ENCODE data around the gene GLT1D1. TPM values are rescaled to one million over a fixed set of nuclear protein-coding genes. Genes with fewer than 3 reads are reported as not detected.

GLT1D1 gene
- total RNA-seq, 1 donor from 2014 or later: 3.2 TPM

DNA sequence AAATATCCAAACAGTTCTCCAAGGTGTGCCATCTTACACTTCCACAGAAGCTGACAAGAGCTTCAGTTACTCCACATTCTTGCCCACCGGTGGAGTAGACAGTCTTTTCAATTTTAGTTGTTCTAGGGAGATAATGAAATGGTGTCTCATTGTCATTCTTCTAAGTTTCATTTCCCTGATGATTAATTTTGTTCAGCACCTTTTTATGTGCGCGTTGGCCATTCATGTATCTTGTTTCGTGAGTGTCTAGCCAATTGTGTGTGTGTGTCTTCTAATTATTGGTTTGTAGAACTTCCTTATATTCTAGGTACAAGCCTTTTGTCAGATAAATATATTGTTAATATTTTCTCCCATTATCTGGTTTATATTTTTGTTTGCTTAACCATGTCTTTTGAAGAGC is 63.1 kb downstream of the GLT1D1 start:
- peak overlapping the region; percentile 84 for H3K27ac Mint-ChIP-seq
- peaks cover 23% of the 10 kb centered on the region for H3K36me3 Mint-ChIP-seq (ENCODE audit: low read depth)
- no peak overlapping the region for H3K4me3 Mint-ChIP-seq (ENCODE audit: low read depth)
- no peak for DNase-seq (ENCODE audit: low spot score)
- peaks cover 57% of the 10 kb centered on the region for H3K4me1 Mint-ChIP-seq (ENCODE audit: low read depth)
- intact Hi-C loops (cut with micrococcal nuclease): loop anchor here (10.0 kb wide), 1 partner anchor 1362 kb away; no protein-coding TSS in a partner anchor
- peaks cover 17% of the 10 kb centered on the region for H3K9me3 Mint-ChIP-seq
- no peaks in the 10 kb centered on the region for H3K27me3 Mint-ChIP-seq (ENCODE audit: low read depth)

DNA sequence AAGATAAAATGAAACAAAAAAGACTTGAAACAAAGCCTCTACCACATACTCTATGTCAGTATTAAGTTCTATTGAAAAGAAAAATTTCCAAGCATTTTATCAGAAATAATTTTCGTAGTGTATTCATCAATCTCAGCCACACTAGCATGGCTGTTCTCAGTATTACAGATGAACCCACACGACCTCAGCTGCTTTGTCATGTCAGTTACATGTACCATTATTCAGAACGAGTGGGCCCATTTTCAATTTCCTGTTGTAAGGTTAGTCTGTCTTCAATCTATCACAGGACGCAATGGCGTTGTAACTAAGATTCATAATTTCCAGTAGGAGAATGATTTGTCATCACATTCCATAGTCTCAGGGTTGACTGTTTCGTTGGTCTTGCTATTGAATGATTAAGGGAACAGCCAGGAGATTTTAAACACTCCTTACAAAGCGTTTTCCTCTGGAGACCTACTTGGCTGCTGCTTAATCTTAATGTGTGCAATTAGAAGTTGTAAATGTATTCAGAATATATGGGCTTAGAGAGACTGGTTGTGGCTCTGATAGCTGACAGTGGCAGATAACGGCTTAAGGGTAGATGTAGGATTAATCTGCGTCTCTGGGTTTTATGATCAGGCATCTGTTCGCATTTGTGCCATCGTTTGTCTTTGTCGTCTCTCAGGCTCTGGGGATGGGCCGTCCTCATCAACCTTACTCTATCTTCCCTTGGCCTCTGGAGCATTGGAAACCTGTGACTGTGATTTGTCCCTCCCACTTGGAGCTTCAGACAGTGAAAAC is 65.4 kb downstream of the GLT1D1 start:
- Mint-ChIP-seq H3K27ac (peak overlapping the region; percentile 61), H3K27me3 (ENCODE audit: low read depth) (no peaks in the 10 kb centered on the region), H3K9me3 (peaks cover 17% of the 10 kb centered on the region), H3K4me1 (ENCODE audit: low read depth) (peaks cover 54% of the 10 kb centered on the region), H3K36me3 (ENCODE audit: low read depth) (peaks cover 23% of the 10 kb centered on the region), H3K4me3 (ENCODE audit: low read depth) (no peak overlapping the region)
- DNase-seq (ENCODE audit: low spot score): no peak
- intact Hi-C loops (cut with micrococcal nuclease): loop anchor here (10.0 kb wide), 1 partner anchor 1364 kb away; no protein-coding TSS in a partner anchor

DNA sequence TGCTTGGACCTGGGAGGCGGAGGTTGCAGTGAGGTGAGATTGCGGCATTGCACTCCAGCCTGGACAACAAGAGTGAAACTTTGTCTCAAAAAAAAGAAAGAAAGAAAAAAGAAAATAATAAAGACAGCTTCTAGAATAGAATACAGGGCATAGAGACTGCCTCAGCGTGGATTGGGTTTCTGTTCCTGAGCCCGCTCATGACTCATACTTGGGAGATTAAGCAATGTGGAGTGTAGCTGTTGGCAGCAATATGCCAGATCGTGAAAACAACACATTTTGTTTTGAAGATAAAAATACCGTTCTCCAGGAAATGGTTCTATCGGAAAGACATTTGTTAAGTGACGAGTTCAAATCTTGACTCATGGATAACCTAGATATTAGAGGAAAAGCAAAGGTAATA is 67.2 kb downstream of the GLT1D1 start:
- peaks cover 23% of the 10 kb centered on the region for H3K36me3 Mint-ChIP-seq (ENCODE audit: low read depth)
- H3K4me3 Mint-ChIP-seq (ENCODE audit: low read depth): no peak overlapping the region
- H3K27me3 Mint-ChIP-seq (ENCODE audit: low read depth): no peaks in the 10 kb centered on the region
- H3K9me3 Mint-ChIP-seq: peaks cover 22% of the 10 kb centered on the region
- H3K27ac Mint-ChIP-seq: no peak overlapping the region
- H3K4me1 Mint-ChIP-seq (ENCODE audit: low read depth): peaks cover 44% of the 10 kb centered on the region
- no peak for DNase-seq (ENCODE audit: low spot score)
- intact Hi-C loops (cut with micrococcal nuclease): no loop called here

DNA sequence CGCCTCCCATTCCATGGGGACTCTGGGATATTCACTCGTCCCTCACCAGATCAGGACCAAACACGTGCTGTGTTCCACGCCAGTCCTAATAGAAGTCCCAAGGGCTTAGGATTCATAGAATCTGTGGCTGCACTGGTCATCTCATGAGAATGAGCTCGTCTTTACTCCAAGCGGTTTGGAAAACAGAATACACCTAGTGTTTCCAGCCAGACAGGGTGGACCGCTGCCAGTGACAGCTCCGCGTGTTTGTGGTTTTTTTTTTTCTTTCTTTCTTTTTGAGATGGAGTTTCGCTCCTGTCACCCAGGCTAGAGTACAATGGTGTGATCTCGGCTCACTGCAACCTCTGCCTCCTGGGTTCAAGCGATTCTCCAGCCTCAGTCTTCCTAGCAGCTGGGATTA is 75.1 kb downstream of the GLT1D1 start:
- peaks cover 5% of the 10 kb centered on the region for H3K9me3 Mint-ChIP-seq
- H3K4me1 Mint-ChIP-seq (ENCODE audit: low read depth): peaks cover 8% of the 10 kb centered on the region
- intact Hi-C loops (cut with micrococcal nuclease): no loop called here
- no peak overlapping the region for H3K27ac Mint-ChIP-seq
- H3K27me3 Mint-ChIP-seq (ENCODE audit: low read depth): no peaks in the 10 kb centered on the region
- no peak overlapping the region for H3K4me3 Mint-ChIP-seq (ENCODE audit: low read depth)
- H3K36me3 Mint-ChIP-seq (ENCODE audit: low read depth): no peaks in the 10 kb centered on the region
- no peak for DNase-seq (ENCODE audit: low spot score)

DNA sequence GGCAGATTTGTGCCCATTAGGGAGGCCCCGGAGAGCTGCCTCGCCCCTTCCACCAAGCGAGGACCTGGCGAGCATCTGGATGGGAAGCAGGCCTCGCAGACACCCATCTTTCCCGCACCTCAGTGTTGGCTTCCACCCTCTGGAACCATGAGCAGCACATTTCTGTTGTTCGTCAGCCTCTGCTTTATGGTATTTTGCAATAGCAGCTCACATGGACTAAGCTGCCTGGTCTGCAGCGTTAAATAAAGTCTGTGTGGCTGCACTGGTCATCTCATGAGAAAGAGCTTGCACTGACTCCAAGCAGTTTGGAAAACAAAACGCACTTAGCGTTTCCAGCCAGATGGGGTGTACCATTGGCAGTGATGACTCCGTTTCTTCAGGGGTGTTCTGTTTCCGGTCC is 75.8 kb downstream of the GLT1D1 start:
- no peak for DNase-seq (ENCODE audit: low spot score)
- Mint-ChIP-seq H3K36me3 (ENCODE audit: low read depth) (no peaks in the 10 kb centered on the region), H3K27me3 (ENCODE audit: low read depth) (no peaks in the 10 kb centered on the region), H3K4me3 (ENCODE audit: low read depth) (no peak overlapping the region), H3K27ac (no peak overlapping the region), H3K9me3 (peaks cover 5% of the 10 kb centered on the region), H3K4me1 (ENCODE audit: low read depth) (peaks cover 8% of the 10 kb centered on the region)
- intact Hi-C loops (cut with micrococcal nuclease): no loop called here

DNA sequence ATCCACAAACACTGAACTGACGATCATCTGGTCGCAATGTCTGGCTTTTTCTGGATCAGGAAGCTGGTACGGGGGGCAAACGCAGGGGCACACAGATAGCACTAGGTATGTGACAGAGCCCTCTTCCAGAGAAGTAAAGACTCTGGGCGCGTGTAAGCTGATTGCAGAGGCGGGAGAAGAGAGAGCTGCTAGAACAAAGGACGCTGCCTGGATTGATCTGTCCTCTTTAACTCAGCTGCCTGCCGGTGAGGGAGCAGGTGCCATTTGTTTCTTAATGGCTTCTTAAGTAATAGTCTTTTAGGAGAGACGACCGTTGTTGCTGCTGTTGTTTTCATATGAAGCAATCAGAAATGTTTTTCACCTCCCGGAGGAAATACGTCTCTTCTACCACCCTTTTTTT is 77.3 kb downstream of the GLT1D1 start:
- no peak for DNase-seq (ENCODE audit: low spot score)
- Mint-ChIP-seq H3K4me3 (ENCODE audit: low read depth) (no peak overlapping the region), H3K27me3 (ENCODE audit: low read depth) (no peaks in the 10 kb centered on the region), H3K27ac (peak overlapping the region; percentile 24), H3K36me3 (ENCODE audit: low read depth) (no peaks in the 10 kb centered on the region), H3K9me3 (no peaks in the 10 kb centered on the region), H3K4me1 (ENCODE audit: low read depth) (peaks cover 8% of the 10 kb centered on the region)
- intact Hi-C loops (cut with micrococcal nuclease): no loop called here

DNA sequence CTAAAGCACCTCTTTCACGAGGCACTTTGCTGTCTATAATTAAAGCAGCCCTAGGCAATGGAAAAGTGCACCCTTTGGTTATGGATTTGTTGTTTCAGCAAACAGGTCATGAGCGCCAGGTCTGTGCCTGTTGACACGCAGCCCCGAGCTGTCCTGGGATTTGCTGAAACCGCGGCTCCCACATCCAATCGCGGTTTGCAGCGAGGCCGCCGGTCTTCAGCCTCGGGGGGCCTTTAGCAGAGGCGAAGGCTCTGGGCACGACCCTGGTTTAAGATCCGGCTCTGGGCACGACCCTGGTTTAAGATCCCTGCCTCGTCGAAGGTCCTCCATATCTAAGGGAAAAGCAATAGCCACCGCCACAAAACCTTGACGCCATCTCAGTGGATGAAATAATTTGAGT is 79.2 kb downstream of the GLT1D1 start:
- Mint-ChIP-seq H3K27ac (no peak overlapping the region), H3K4me3 (ENCODE audit: low read depth) (no peak overlapping the region), H3K9me3 (no peaks in the 10 kb centered on the region), H3K36me3 (ENCODE audit: low read depth) (no peaks in the 10 kb centered on the region), H3K27me3 (ENCODE audit: low read depth) (no peaks in the 10 kb centered on the region), H3K4me1 (ENCODE audit: low read depth) (peaks cover 10% of the 10 kb centered on the region)
- intact Hi-C loops (cut with micrococcal nuclease): no loop called here
- DNase-seq (ENCODE audit: low spot score): no peak

DNA sequence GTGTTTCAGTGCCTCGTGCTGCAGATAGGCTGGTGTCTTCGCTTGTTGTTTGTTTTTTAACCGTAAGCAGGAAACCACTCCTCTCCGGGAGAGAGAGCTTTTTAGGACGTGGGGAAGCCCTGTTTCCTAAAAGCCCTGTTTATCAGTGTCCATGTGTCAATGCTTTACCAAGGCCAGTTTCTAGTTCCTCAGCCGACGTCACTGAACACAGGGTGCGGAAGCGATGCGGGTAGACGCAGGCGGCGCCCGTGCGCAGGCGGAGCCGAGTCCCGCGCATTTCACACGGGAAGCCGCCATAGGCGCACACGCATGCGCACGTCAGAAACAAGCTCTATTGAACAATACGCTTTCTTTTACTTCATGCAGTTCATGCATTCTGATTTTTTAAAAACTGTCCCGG is 79.8 kb downstream of the GLT1D1 start:
- H3K36me3 Mint-ChIP-seq (ENCODE audit: low read depth): no peaks in the 10 kb centered on the region
- no peaks in the 10 kb centered on the region for H3K27me3 Mint-ChIP-seq (ENCODE audit: low read depth)
- no peak overlapping the region for H3K4me3 Mint-ChIP-seq (ENCODE audit: low read depth)
- H3K4me1 Mint-ChIP-seq (ENCODE audit: low read depth): peaks cover 10% of the 10 kb centered on the region
- no peak overlapping the region for H3K27ac Mint-ChIP-seq
- DNase-seq (ENCODE audit: low spot score): no peak
- intact Hi-C loops (cut with micrococcal nuclease): no loop called here
- H3K9me3 Mint-ChIP-seq: no peaks in the 10 kb centered on the region

DNA sequence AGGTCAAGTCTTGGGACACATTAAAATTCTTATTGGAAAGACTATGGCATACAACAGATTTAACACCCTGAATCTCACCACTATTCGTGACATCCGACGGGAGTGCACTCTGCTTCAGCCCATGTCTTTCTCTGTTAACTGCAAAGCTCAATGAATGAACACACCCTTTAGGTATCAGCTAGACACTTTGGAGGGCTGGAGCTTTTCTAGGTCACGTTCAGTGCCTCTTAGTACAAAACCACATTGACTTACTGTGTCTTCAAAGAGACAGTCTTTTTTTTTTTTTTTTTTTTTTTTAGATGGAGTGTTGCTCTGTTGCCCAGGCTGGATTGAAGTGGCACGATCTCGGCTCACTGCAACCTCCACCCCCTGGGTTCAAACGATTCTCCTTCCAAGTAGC is 80.6 kb downstream of the GLT1D1 start:
- intact Hi-C loops (cut with micrococcal nuclease): no loop called here
- H3K9me3 Mint-ChIP-seq: no peaks in the 10 kb centered on the region
- H3K27ac Mint-ChIP-seq: no peak overlapping the region
- H3K36me3 Mint-ChIP-seq (ENCODE audit: low read depth): no peaks in the 10 kb centered on the region
- H3K4me3 Mint-ChIP-seq (ENCODE audit: low read depth): no peak overlapping the region
- DNase-seq (ENCODE audit: low spot score): no peak
- H3K4me1 Mint-ChIP-seq (ENCODE audit: low read depth): peaks cover 10% of the 10 kb centered on the region
- no peaks in the 10 kb centered on the region for H3K27me3 Mint-ChIP-seq (ENCODE audit: low read depth)

DNA sequence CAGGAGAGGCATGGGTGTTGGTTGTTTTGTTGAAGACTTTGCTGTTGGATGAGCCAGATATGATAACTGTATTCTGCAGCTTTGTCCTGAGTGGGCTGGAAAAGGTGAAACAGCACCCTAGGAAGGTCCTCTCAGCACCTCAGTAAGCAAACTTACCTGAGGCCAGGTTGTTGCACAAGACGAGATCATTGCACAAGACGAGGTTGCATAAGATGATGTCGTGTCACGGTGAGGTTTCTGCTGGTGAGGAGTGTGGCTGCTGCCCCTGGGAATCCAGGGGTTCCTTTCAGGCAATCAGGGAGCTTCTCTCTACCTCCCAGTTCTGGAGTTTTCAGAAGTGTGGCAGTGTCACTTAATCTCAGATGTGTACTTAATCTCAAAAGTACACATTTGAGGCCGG is 85.6 kb downstream of the GLT1D1 start:
- H3K36me3 Mint-ChIP-seq (ENCODE audit: low read depth): no peaks in the 10 kb centered on the region
- H3K4me3 Mint-ChIP-seq (ENCODE audit: low read depth): no peak overlapping the region
- H3K4me1 Mint-ChIP-seq (ENCODE audit: low read depth): peaks cover 3% of the 10 kb centered on the region
- no peak overlapping the region for H3K27ac Mint-ChIP-seq
- peaks cover 3% of the 10 kb centered on the region for H3K27me3 Mint-ChIP-seq (ENCODE audit: low read depth)
- no peak for DNase-seq (ENCODE audit: low spot score)
- no peaks in the 10 kb centered on the region for H3K9me3 Mint-ChIP-seq
- intact Hi-C loops (cut with micrococcal nuclease): no loop called here

DNA sequence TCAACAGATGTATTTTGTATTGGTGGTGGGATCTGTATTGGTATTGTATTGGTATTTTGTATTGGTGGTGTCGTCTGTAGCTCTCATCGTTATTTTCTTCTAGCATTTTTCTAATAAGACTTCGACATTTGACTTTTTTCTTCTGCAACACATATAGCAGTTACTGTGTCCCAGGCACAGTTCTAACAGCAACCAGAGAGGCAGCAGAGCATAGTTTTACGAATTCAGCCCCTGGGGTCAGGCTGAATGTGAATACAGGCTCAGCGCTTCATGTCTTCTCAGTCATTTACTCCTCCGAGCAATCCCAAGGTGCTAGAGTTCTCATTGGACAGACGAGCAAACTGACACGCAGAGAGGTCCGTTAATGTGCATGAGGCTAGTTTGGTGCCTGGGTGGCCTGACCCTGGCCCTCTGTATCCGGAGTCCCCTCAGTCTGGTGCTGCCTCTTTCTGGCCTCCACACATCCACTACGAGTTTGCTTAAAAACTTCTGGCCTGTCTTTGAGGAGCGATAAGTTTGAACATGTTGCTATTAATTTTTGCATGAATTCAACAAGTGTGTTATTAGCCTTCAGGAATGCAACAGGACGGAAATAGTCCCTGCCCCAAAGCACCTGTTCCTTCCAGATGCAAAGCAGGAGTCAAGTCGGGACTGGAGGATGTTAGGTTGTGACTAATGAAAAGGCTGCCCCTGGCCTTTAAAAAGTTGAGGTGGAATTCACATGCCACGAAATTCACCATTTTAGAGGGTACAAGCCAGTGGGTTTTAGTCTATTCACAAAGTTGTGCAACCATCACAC is 87.0 kb downstream of the GLT1D1 start:
- Mint-ChIP-seq H3K36me3 (ENCODE audit: low read depth) (no peaks in the 10 kb centered on the region), H3K4me1 (ENCODE audit: low read depth) (peaks cover 3% of the 10 kb centered on the region), H3K27me3 (ENCODE audit: low read depth) (peaks cover 3% of the 10 kb centered on the region), H3K27ac (no peak overlapping the region), H3K4me3 (ENCODE audit: low read depth) (no peak overlapping the region), H3K9me3 (no peaks in the 10 kb centered on the region)
- no peak for DNase-seq (ENCODE audit: low spot score)
- intact Hi-C loops (cut with micrococcal nuclease): no loop called here

DNA sequence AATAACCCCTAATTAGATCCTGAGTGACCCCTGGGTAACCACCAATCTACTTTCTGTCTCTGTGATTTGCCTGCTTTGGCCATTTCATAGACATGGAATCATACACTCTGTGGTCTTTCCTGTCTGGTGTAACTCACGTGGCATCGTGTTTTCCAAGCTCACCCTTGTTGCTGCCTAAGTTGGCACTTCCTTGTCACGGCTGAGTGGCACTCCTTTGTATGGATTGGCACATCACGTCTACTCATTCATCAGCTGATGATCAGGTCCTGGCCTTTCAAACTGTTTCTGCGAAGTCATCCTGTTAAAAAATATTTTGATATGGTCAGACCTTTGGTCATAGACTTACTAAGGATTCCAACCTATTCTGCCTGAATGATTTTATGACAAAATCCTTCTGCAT is 87.7 kb downstream of the GLT1D1 start:
- Mint-ChIP-seq H3K36me3 (ENCODE audit: low read depth) (no peaks in the 10 kb centered on the region), H3K4me1 (ENCODE audit: low read depth) (peaks cover 3% of the 10 kb centered on the region), H3K4me3 (ENCODE audit: low read depth) (no peak overlapping the region), H3K9me3 (no peaks in the 10 kb centered on the region), H3K27ac (no peak overlapping the region), H3K27me3 (ENCODE audit: low read depth) (peaks cover 3% of the 10 kb centered on the region)
- no peak for DNase-seq (ENCODE audit: low spot score)
- intact Hi-C loops (cut with micrococcal nuclease): no loop called here

DNA sequence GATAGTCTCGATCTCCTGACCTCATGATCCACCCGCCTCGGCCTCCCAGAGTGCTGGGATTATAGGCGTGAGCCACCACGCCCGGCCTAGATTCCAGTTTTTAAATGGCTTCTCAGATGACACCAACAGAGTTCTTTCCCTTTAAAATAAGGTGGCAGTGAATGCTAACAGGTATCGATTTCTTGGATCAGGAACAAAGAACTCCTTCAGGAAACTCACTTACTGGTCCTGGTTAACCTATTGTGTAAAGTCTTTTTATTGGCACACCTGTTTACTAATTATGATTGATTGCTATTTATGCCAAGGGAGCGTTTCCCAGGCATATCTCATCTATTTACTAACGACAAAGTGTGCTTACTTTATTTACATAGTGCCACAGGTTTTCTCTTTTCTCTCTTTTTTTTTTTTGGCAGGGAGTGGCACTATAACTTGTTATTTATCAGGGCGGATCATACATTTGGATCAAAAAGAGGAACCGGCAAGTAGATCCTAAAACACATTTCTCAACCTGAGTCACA is 89.7 kb downstream of the GLT1D1 start:
- no peaks in the 10 kb centered on the region for H3K36me3 Mint-ChIP-seq (ENCODE audit: low read depth)

More for the DNA sequence above, 89.7 kb downstream of the GLT1D1 start:
- intact Hi-C loops (cut with micrococcal nuclease): no loop called here
- H3K9me3 Mint-ChIP-seq: no peaks in the 10 kb centered on the region
- no peak overlapping the region for H3K27ac Mint-ChIP-seq
- no peak for DNase-seq (ENCODE audit: low spot score)
- no peak overlapping the region for H3K4me3 Mint-ChIP-seq (ENCODE audit: low read depth)
- peaks cover 3% of the 10 kb centered on the region for H3K27me3 Mint-ChIP-seq (ENCODE audit: low read depth)
- peaks cover 2% of the 10 kb centered on the region for H3K4me1 Mint-ChIP-seq (ENCODE audit: low read depth)
